NCI-H1105 treated with DMSO at 0.1 percent for 48 hours (cell line): ENCODE data around the gene CMTM4.

Experiments
- DNase-seq: peaks from one replicate; lab custom pipeline; 2025; lab: John Stamatoyannopoulos, UW

The CMTM4 gene

DNA sequence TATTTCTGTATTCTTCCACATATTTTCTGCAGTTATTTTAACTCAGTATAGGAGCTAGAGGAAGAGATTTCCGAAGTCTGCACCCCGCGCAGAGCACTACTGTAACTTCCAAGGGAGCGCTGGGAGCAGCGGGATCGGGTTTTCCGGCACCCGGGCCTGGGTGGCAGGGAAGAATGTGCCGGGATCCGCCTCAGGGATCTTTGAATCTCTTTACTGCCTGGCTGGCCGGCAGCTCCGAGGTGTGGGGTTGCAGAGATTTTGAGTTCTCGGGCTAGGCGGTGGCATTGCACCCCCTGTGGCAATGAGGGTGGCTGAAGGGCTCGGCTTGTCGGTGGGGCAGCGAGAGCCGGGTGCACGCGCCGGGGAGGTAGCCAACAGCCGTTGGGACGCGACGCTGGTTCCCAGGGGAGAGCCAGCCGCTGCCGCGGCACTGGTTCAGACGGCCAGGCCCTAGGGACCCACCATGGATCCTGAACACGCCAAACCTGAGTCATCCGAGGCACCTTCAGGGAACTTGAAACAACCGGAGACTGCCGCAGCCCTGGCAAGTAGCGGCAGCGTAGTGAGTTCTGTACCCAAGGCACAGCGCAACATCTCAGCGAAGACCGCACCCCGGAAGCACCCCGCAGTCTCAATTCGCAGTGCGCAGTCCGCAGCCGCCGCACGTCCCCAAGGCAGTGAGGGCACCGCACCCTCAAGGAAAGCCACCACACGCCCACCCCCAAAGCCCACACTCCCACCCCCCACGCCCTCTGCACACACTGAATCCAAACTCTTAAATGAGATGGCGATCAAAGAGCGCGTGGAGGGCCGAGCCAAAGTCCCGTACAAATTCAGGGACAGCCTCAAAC is 130.3 kb downstream of the CMTM4 start, which contains the start of gene CMTM1:
TSS of gene CMTM1 (plus strand) at position 389 of the 851 bp plus-strand sequence. CDS start at position 464, 75 bp downstream.
- no peak for DNase-seq
